H9 (cell line): Measurements from ENCODE around the gene NDUFS3. TPM values are rescaled to one million over a fixed set of nuclear protein-coding genes. Genes with fewer than 3 reads are reported as not detected.

Experiments used
- DNase-seq: peaks from one replicate; pipeline ENCODE4 v3.0.0-alpha.2; 2017
- H2AFZ ChIP-seq: one replicate; pipeline ENCODE4 v1.6.1; 2013; ENCODE audit warnings: mild to moderate bottlenecking, low read length, control low read depth, moderate library complexity
- H2AK5ac ChIP-seq: 2 replicates; pipeline ENCODE4 v1.6.1; 2013; ENCODE audit warnings: low read length, control low read depth, mixed read lengths; ENCODE audit not compliant: insufficient read length
- H2BK120ac ChIP-seq: one replicate; pipeline ENCODE4 v1.6.1; 2013; ENCODE audit warnings: low read depth, mild to moderate bottlenecking, low read length, control low read depth, inconsistent platforms; ENCODE audit not compliant: poor library complexity, severe bottlenecking
- H2BK12ac ChIP-seq: 2 replicates; pipeline ENCODE4 v1.6.1; 2013; ENCODE audit warnings: low read length, control low read depth, mixed read lengths, low read depth; ENCODE audit not compliant: insufficient read length
- H2BK15ac ChIP-seq: 2 replicates; pipeline ENCODE4 v1.6.1; 2013; ENCODE audit warnings: low read depth, low read length, control low read depth
- H2BK20ac ChIP-seq: one replicate; pipeline ENCODE4 v1.6.1; 2013; ENCODE audit warnings: low read depth, mild to moderate bottlenecking, low read length, control low read depth, inconsistent platforms; ENCODE audit not compliant: poor library complexity, severe bottlenecking
- H2BK5ac ChIP-seq: 2 replicates; pipeline ENCODE4 v1.6.1; 2013; ENCODE audit warnings: low read length, control low read depth, mixed read lengths; ENCODE audit not compliant: insufficient read length
- H3K14ac ChIP-seq: 2 replicates; pipeline ENCODE4 v1.6.1; 2013; ENCODE audit warnings: low read length, control low read depth; ENCODE audit not compliant: insufficient read depth
- H3K18ac ChIP-seq: 2 replicates; pipeline ENCODE4 v1.6.1; 2013; ENCODE audit warnings: low read depth, mild to moderate bottlenecking, mixed read lengths, low read length, control low read depth; ENCODE audit not compliant: insufficient read length
- H3K23ac ChIP-seq: 2 replicates; pipeline ENCODE4 v1.6.1; 2013; ENCODE audit warnings: low read length, control low read depth, mixed read lengths, low read depth; ENCODE audit not compliant: insufficient read length
- H3K23me2 ChIP-seq: 2 replicates; pipeline ENCODE4 v1.6.1; 2013; ENCODE audit warnings: low read depth, mild to moderate bottlenecking, mixed read lengths, low read length, control low read depth; ENCODE audit not compliant: insufficient read length, poor library complexity, severe bottlenecking
- H3K27ac ChIP-seq: 2 replicates; pipeline ENCODE4 v1.5.1; 2013; ENCODE audit warnings: low read length, control low read depth, mixed read lengths, low read depth; ENCODE audit not compliant: insufficient read length
- H3K27me3 ChIP-seq: 2 replicates; pipeline ENCODE4 v1.6.1; 2013; ENCODE audit warnings: low read length, control low read depth, inconsistent platforms; ENCODE audit not compliant: insufficient read depth
- H3K4ac ChIP-seq: 2 replicates; pipeline ENCODE4 v1.6.1; 2013; ENCODE audit warnings: low read depth, mild to moderate bottlenecking, control low read depth, inconsistent platforms, low read length, moderate library complexity
- H3K4me1 ChIP-seq: 2 replicates; pipeline ENCODE4 v1.6.1; 2013; ENCODE audit warnings: low read length, control low read depth, inconsistent platforms; ENCODE audit not compliant: insufficient read depth
- H3K4me2 ChIP-seq: 2 replicates; pipeline ENCODE4 v1.6.1; 2013; ENCODE audit warnings: low read length, control low read depth, mixed read lengths; ENCODE audit not compliant: insufficient read length, insufficient read depth
- H3K56ac ChIP-seq: 2 replicates; pipeline ENCODE4 v1.6.1; 2013; ENCODE audit warnings: low read depth, mild to moderate bottlenecking, mixed read lengths, low read length, control low read depth; ENCODE audit not compliant: insufficient read length
- H3K79me1 ChIP-seq: 2 replicates; pipeline ENCODE4 v1.6.1; 2013; ENCODE audit warnings: low read depth, mild to moderate bottlenecking, moderate library complexity, low read length, control low read depth, inconsistent platforms; ENCODE audit not compliant: insufficient read depth, poor library complexity, severe bottlenecking
- H3K79me2 ChIP-seq: 2 replicates; pipeline ENCODE4 v1.6.1; 2013; ENCODE audit warnings: low read length, control low read depth, inconsistent platforms; ENCODE audit not compliant: insufficient read depth
- H3K9ac ChIP-seq: 2 replicates; pipeline ENCODE4 v1.6.1; 2013; ENCODE audit warnings: low read length, control low read depth, mixed read lengths; ENCODE audit not compliant: insufficient read length; ENCODE audit errors: extremely low read depth
- H3K9me3 ChIP-seq: one replicate; pipeline ENCODE4 v1.6.1; 2013; ENCODE audit warnings: low read depth, low read length, inconsistent platforms; ENCODE audit not compliant: control insufficient read depth
- H3T11ph ChIP-seq: one replicate; pipeline ENCODE4 v1.6.1; 2013; ENCODE audit warnings: mild to moderate bottlenecking, low read length, control low read depth, inconsistent platforms
- H4K20me1 ChIP-seq: one replicate; pipeline ENCODE4 v1.6.1; 2013; ENCODE audit not compliant: control insufficient read depth, insufficient read length, insufficient read depth
- H4K5ac ChIP-seq: 2 replicates; pipeline ENCODE4 v1.6.1; 2013; ENCODE audit warnings: low read depth, mild to moderate bottlenecking, mixed read lengths, low read length, control low read depth; ENCODE audit not compliant: insufficient read length
- H4K8ac ChIP-seq: replicated peaks from 2 replicates; pipeline ENCODE4 v1.6.1; 2013; ENCODE audit warnings: low read length, control low read depth, mixed read lengths, low read depth; ENCODE audit not compliant: insufficient read length
- H4K91ac ChIP-seq: 2 replicates; pipeline ENCODE4 v1.6.1; 2013; ENCODE audit warnings: low read depth, mild to moderate bottlenecking, moderate library complexity, mixed read lengths, low read length, control low read depth; ENCODE audit not compliant: insufficient read length
- H3K27ac Mint-ChIP-seq, 3 experiments: 2 replicates in 2 of 3; 3 replicates in 1 of 3; pipeline ENCODE4 v1.8.0; 2020 to 2021; ENCODE audit warnings: mixed read lengths in 3 of 3, mild to moderate bottlenecking in 1 of 3, moderate library complexity in 1 of 3
- H3K27me3 Mint-ChIP-seq: 2 replicates; pipeline ENCODE4 v1.8.0; 2021; ENCODE audit warnings: low read depth, mild to moderate bottlenecking, moderate library complexity, mixed read lengths
- H3K36me3 Mint-ChIP-seq, 3 experiments: 2 replicates in 2 of 3; 3 replicates in 1 of 3; pipeline ENCODE4 v1.8.0; 2020 to 2021; ENCODE audit warnings: low read depth in 3 of 3, mixed read lengths in 3 of 3; ENCODE audit not compliant: insufficient read depth in 1 of 3
- H3K4me1 Mint-ChIP-seq, 2 experiments: 2 replicates each; pipeline ENCODE4 v1.8.0; 2020; ENCODE audit warnings: mixed read lengths in 2 of 2
- H3K4me3 Mint-ChIP-seq, 2 experiments: 2 replicates in 1 of 2; 3 replicates in 1 of 2; pipeline ENCODE4 v1.8.0; 2020 to 2021; ENCODE audit warnings: mild to moderate bottlenecking in 2 of 2, mixed read lengths in 2 of 2, moderate library complexity in 1 of 2
- H3K9me3 Mint-ChIP-seq, 2 experiments: 2 replicates in 1 of 2; 3 replicates in 1 of 2; pipeline ENCODE4 v1.8.0; 2020; ENCODE audit warnings: mild to moderate bottlenecking in 2 of 2, mixed read lengths in 2 of 2, moderate library complexity in 1 of 2
- WGBS: extraction: QIAGEN DNeasy Blood & Tissue Kit; methylation state at CpG from one replicate; pipeline ENCODE4 v1.1.7; 2013; ENCODE audit warnings: missing lambda C conversion rate, low lambda C conversion rate, mixed read lengths; ENCODE audit not compliant: insufficient read length; ENCODE audit errors: extremely low coverage; 5-methylcytosine and 5-hydroxymethylcytosine counted together
- total RNA-seq: library from RNA; stranded (reverse); gene quantifications from 2 replicates; pipeline ENCODE4 v1.2.1, GENCODE V29; 2021
- TF ChIP-seq, protein P1 (sequence below): fragments of 200-600 bp; sonication (generic); conservative IDR thresholded peaks from 3 replicates; pipeline ENCODE4 v1.8.0; 2021; ENCODE audit warnings: antibody characterized with exemption, mild to moderate bottlenecking

The NDUFS3 gene
- total RNA-seq, 1 experiment from 2014 or later, result 144 TPM

DNA sequence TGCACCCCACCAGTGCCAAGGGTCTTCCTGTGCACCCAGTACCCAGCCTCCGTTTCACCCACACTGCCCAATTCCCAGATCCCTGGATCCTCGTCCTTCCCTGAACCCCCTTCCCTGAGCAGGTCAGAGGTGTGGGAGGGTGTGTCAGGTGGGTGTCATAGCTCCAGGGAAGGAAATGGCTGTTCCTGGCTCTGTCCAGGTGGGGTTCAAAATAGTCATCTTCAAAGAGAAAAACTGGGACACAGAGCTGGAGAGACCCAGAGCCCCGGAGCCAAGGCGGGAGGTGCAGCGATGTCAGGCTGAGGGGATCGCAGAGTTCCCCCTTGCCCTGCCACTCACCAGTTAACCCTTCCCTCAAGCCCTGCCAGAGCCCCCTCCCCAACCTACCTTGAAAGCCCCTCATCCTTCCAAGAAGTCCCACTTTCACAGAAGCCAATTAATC is 14.6 kb downstream of the NDUFS3 start:
- no peak overlapping the region for H2BK12ac ChIP-seq
- H3K36me3 Mint-ChIP-seq, result no peaks in the 10 kb centered on the region; a peak in 1 of 7 replicates
- no peak overlapping the region for H3T11ph ChIP-seq
- no peak overlapping the region for H2BK20ac ChIP-seq
- peaks cover 10% of the 10 kb centered on the region; the same call in 1 of the 2 replicates for H3K27me3 ChIP-seq
- no CpG with 5 or more reads among the region's 6 CpGs for WGBS
- H3K27ac ChIP-seq, result no peak overlapping the region
- H4K91ac ChIP-seq, result no peak overlapping the region
- peaks cover 41% of the 10 kb centered on the region for H3K27me3 Mint-ChIP-seq
- H3K4ac ChIP-seq, result no peak overlapping the region
- no peaks in the 10 kb centered on the region for H3K9me3 ChIP-seq
- H3K56ac ChIP-seq, result no peak overlapping the region
- peaks cover 13% of the 10 kb centered on the region for H3K23me2 ChIP-seq
- TF ChIP-seq, protein P1, sequence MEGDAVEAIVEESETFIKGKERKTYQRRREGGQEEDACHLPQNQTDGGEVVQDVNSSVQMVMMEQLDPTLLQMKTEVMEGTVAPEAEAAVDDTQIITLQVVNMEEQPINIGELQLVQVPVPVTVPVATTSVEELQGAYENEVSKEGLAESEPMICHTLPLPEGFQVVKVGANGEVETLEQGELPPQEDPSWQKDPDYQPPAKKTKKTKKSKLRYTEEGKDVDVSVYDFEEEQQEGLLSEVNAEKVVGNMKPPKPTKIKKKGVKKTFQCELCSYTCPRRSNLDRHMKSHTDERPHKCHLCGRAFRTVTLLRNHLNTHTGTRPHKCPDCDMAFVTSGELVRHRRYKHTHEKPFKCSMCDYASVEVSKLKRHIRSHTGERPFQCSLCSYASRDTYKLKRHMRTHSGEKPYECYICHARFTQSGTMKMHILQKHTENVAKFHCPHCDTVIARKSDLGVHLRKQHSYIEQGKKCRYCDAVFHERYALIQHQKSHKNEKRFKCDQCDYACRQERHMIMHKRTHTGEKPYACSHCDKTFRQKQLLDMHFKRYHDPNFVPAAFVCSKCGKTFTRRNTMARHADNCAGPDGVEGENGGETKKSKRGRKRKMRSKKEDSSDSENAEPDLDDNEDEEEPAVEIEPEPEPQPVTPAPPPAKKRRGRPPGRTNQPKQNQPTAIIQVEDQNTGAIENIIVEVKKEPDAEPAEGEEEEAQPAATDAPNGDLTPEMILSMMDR, result no peak
- H3K4me1 Mint-ChIP-seq, result peaks cover 14 to 22% of the 10 kb centered on the region in 2 experiments
- H3K9me3 Mint-ChIP-seq, result no peaks in the 10 kb centered on the region
- no peak overlapping the region for H4K8ac ChIP-seq
- DNase-seq, result no peak
- no peaks in the 10 kb centered on the region for H3K4me1 ChIP-seq
- H3K27ac Mint-ChIP-seq, result no peak overlapping the region
- H3K79me1 ChIP-seq, result no peaks in the 10 kb centered on the region
- H2BK120ac ChIP-seq, result no peak overlapping the region
- peak overlapping the region; percentile 89 for H3K4me2 ChIP-seq
- H3K14ac ChIP-seq, result no peak overlapping the region; the same call in 1 of the 2 replicates
- no peak overlapping the region for H2BK15ac ChIP-seq
- H2BK5ac ChIP-seq, result no peak overlapping the region
- H3K4me3 Mint-ChIP-seq, result peak overlapping the region; percentile 73 to 93
- H4K5ac ChIP-seq, result no peak overlapping the region
- no peak overlapping the region for H2AK5ac ChIP-seq
- H2AFZ ChIP-seq, result no peak overlapping the region
- no peaks in the 10 kb centered on the region for H4K20me1 ChIP-seq
- H3K23ac ChIP-seq, result no peak overlapping the region
- no peaks in the 10 kb centered on the region for H3K79me2 ChIP-seq
- H3K9ac ChIP-seq, result no peak overlapping the region
- H3K18ac ChIP-seq, result no peak overlapping the region
